Measurements from ENCODE around the gene FAM20C.
"Not testable (repeated sequence)": the region's sequence is repeated elsewhere in the genome, so short reads cannot be mapped to it uniquely, and the experiment has no call there.

FAM20C gene

DNA sequence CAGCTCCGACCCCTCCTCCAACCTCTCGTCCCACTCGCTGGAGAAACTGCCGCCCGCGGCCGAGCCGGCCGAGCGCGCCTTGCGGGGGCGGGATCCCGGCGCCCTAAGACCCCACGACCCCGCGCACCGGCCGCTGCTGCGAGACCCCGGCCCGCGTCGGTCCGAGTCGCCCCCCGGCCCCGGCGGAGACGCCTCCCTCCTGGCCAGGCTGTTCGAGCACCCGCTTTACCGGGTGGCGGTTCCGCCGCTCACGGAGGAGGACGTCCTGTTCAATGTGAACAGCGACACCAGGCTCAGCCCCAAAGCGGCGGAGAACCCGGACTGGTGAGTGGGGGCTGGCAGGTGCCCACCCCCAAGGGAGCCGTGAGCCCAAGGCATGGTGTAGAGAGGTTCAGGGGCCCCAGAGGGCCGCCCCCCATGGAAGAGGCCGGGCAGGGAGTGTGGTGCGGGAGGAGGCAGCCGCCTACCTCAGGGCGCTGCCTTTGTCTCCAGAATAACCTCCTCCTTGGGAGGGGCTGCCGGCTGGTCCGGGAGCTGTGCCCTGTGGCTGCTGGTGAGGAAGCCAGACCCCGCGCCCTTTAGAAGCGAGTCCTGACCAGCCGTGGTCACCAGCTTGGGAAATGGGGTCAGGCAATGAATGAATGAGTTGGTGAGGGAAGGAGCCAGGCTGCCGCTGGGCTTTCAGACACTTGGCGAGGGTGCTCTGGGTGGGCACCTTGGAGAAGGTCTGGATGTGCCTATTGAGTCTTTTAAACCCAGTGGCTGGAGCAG lies 1.3 kb downstream of the FAM20C start:
- no peak for DNase-seq

DNA sequence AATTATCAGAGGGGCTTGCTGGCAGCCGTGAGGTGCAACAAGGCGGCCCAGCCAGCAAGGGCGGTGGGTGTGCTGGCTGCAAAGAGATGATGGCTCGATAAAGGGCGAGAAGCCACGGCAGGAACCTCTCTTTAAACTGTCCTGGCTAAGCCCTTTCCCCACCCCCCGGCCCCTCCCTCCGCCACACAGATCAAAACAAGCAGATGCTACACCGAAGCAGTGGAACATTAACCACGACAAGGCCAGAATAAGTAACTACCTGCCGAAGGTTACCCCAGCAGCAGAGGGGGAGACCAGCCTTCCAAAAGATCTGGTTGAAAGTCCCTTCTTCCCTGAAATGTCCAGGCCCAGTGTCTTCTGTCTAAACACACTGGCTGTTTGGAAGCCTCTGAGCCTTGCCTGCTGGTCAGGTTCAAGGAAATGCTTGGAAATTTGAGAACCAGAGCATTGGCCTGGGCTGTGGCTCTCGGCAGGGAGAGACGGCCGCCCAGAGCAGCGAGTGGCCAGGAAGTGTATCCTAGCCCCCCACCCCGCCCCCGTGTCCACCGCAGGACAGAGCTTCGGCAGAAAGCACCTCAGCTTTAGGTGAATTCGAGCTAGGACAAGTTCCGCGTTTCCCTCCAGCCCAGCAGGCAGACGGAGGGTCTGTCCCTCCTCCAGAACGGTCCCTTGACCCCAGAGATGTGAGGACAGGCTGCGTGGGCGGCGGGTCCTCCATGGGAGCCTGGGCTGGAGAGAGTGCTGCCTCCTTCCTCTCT lies 2.1 kb downstream of the FAM20C start:
- no peak for DNase-seq

DNA sequence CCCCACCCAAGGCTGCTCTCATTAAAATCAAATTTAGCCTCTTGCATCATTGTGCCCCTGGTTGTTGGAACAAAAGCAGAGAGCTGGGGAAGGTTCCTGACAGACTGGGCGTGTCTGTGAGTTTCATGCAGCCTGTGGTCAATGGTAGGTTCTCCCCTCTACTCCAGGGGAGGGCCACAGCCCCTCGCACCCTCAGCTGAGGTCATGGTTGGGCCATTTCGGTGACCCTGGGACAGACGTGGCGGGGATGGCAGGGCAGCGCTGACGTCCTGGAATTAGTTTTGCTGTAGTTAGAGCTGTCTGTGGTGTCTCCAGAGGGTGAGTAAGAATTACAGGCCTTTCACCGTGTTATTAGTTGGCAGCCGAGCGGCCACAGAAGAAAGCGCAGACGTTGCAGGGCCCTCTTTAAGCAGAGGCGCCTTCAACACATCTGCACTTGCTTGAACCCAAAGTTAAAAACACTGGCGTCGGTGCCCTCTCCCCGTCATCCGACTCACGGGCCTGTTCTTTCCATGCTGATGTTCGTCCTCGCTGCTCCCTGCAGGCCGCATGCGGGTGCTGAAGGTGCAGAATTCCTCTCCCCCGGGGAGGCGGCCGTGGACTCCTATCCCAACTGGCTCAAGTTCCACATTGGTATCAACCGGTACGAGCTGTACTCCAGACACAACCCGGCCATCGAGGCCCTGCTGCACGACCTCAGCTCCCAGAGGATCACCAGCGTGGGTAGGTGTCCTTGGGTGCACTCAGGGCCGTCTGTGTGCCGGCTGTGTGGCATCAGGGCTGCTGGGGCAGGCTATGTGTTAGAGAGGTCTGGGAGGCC lies 2.8 kb downstream of the FAM20C start:
- no peak for DNase-seq

DNA sequence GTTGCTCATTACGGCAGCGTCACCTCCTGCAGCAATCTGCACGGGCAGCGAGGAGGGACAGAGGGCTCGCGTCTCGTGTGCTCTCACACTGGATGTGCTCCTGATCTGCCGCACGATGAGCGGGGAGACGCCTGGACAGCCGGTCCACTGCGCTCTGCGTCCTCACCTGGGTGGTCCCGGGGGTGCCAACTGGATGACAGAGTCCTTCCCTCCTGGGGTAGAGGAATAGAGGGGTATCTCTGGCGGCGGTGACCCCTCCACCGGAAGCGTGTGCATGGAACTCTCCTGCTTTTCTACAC lies 3.4 kb downstream of the FAM20C start:
- no peak for DNase-seq

DNA sequence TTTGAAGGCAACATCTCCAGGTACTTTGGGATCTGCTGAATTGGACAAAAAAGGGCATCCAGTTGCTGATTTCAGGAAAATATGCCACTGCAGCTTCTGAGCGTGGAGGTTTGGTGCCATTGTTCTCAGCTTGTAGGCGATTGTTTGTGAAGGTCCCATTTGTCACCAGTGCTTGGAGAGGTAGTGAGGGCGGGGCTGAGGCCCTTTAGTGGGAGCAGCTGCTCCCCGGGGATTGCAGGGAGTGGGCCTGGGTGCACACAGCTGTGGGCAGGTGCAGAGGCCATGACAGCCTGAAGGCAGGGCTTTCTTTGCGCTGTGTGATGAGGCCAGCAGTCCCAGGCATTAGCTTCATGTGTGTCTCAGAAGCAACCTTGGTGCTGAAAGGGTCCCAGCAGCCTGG lies 3.9 kb downstream of the FAM20C start:
- DNase-seq: no peak

DNA sequence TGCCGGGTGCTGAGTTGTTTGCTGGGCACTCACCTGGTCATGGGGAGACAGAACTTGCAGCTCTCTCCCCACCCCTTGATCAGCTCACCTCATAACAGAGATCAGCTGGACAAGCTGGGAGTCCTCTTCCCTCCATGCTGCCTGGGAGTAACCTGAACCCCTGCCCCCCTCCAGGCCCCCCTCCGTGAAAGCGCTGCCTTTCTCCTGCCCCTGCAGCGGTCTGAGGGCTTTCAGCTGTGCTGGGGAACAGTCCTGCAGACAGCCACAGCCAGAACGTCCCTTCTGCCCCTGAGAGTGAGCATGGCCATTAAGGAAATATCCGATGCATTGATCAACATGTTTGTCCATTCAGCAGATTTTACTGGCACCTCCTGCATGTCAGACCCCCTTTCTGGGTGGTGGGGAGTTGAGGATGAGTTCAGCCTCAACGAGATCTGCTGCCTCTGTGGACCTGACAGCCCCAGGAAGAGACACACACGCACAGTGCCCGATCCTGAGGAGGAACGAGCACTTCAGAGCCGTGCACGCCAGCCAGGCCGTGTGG lies 4.5 kb downstream of the FAM20C start:
- DNase-seq: no peak

DNA sequence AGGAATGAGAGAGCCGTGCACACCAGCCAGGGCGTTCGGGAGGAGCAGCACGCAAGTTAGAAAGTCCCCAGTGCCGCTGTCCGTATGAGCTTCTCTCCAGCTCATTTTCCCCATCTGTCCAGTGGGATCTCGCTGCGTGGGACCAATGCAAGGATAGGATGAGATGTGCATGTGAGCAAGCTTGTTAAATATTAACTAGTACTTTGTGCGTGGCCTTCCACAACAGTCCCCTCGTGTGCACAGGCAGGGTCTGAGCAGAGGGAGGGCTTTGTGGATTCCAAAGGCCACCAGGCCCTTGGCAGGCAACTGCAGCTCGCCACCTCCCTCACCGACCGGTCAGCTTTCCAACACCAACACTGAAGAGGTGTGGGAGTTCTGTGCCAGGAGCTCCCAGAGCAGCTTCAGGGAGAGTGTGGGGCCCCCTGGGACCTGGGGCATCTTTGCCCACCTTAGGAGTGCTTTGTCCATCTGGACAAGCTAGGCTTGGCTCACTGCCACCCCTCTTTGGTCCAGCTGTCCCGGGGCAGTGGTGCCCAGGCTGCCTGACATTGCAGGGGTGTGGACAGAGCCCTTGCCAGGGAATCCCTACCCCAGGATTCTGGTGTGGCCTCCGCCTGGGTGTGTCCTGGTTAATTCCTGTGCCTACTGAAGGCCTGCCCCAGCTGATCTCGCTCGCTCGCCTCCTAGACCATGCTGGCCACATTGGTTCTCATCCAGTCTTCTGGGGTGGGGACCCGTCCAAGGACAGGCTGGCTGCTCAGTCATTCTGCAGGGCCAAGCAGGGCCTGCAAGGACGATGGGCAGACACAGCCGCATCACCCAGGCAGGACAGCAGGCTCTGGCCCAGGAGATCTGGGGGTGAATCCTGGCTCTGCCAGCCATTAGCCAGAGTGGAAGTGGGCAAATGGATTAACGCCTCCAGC lies 5.3 kb downstream of the FAM20C start:
- DNase-seq: no peak

DNA sequence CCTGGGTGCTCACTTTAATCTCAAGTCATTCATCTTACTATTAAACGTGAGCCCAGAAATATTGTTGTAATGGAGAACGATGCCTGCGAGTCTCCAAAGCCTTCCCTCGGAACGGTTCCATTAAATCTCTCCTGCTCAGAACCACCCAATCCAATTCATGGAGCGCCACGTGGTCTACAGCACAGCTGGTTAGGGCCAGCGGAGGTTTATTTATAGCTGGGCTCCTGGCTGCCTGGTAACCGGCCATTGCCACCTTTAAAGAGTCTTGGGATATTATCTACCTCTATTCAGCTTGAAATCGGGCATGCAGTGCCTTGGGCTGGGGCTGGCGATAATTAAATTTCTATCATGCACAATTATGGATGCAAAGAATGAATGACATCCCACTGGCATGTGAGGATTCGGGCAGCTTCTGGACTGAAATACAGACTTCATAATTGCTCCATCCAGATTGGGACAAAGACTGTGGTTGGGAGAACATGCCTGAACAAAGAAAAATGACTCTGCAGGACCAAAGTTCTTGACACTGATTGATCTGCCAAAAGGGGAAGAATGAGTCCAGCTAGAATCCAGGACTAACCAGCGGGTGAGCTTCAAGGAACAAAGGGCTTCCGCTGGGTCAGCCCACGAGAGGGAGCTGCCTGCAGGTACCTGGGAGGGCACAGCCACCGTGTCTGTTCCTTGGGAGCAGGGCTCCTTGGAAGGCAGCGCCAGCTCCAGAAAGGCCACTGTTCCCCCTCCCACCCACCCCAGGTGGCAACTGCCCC lies 7.3 kb downstream of the FAM20C start:
- no peak for DNase-seq

DNA sequence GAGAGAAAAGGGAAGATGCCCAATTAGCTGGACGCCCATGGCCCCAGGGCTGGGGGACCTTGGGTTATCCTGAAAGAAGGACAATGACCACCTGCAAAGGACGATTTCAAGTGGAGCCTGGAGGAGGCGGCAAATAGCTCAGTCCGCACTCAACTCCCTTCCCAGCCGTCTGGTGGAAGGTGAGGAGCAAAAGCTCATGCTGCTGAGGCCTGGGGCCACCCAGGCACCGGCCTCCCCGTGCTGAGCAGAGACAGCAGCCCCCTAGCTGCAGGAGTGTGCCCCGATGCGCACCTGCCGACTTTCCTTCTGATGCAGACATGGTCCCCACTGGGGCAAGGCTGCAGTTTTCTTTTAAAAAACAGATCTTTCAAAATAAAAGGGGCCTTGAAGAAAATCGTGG lies 7.9 kb downstream of the FAM20C start:
- no peak for DNase-seq

DNA sequence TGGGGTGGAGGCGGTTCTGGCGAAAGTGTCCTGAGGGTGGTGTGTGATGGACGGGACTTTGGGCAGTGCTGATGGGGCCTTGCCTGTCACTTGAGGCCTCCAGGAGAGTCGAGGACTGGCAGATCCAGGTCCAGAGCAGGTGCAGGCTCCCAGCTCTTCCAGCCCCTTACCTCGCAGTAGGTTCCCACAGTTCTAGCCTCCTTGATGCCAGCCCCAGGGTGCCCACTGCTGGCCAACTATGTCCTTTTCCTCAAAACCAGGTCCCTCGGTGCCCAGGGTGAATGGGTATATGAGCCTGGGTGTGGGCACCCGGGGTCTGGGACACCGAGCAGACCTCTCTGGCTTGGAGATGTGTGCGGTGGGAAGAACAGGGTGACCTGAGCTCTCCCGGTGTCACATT lies 8.3 kb downstream of the FAM20C start:
- DNase-seq: no peak

DNA sequence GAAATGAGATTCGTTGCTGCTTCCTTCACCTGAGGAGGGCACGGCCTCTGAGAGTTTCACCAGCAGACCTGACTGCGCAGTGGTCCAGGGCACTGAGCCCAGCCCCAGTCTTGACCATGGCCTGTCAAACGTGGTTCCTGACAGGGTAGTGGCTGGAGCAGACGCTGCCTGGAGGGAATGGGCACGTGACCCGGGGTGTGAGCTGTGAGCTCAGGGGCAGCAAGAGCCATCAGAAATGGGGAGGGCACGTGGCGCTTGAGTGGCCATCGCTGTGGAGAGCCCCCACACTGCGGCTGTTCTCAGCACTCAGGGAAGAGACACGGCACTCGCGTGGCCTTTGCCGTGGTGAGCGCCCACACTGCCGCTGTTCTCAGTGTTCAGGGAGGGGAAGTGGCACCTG lies 12.0 kb downstream of the FAM20C start:
- DNase-seq: no peak

DNA sequence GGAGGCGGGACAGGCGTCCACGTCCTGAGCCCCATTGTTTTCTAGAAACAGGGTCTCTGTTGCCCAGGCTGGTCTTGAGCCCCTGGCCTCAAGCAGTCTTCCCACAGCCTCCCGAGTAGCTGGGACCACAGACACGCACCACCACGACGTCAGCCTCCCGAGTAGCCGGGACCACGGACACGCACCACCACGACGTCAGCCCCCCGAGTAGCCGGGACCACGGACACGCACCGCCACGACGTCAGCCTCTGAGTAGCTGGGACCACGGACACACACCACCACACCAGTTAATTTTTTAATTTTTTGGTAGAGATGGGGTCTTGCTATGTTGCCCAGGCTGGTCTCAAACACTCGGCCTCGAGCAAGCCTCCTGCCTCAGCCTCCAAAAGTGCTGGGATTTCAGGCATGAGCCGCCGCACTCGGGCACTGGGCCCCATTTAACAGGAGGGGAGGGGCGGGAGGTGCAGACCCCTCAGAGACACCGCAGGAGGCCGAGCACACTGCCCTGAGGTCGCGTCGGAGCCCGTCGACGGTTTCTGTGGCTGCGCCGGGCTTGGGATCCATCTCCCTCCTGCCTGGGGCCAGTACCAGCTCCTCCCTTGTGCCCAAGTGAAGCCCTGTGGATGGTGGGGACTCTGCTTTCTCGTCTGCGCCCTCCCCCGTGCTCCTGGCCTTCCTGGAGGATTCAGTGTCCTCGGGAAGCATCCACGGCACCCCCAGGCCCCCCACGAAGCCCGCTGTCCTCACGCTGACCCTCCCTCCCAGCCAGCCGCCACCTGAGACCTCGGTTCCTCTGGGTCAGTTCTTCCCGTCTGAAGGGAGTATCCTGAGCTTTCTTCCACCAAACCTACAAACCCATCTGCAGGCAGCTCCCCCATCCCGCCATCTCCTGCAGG lies 13.0 kb downstream of the FAM20C start:
- no peak for DNase-seq

DNA sequence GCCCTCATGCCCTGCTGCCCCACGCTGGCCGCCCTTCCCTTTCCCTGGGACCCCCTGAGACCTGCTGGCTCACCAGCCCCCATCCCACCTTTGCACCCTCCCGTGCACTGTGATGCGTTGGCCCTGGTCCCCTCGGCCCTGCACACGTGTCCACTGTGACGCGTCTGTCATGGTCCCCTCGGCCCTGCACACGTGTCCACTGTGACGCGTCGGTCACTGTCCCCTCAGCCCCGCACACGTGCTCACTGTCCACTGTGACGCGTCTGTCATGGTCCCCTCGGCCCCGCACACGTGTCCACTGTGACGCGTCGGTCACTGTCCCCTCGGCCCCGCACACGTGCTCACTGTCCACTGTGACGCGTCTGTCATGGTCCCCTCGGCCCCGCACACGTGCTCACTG lies 14.0 kb downstream of the FAM20C start:
- DNase-seq: not testable (repeated sequence)

DNA sequence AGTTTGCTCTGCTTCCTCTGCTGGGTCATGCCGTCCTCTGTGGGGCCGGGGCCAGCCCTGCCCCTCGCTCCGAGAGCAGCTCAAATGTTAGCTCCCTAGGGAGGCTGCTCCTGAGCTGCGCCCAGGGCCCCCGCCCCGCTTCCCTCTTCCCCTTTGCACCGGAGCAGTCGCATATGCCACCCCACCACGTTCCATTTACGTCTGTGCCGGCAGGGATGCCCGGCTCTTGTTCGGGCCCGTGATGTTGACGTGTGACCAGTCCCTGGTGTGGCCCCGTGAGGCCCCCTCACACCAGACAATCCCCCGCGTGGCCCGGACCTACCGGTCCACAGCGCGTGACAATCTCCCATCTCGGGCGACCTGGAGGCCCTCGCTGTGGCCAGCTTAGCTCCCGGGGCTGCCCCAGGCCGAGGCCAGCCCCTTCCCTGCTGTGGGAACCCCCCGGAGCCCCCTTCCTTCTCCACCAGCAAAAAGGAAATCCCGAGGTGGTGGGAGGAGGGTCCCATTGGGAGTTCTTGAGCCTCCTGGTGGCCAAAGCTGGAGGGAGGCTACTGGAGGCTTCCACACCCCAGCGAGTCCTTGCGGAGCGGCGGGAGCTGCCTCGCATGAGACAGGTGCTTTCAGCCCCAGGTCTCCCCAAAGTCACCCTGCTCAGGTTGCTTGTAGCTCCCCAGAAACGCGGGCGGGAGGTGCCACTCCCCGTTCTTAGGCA lies 15.2 kb downstream of the FAM20C start:
- DNase-seq: no peak

DNA sequence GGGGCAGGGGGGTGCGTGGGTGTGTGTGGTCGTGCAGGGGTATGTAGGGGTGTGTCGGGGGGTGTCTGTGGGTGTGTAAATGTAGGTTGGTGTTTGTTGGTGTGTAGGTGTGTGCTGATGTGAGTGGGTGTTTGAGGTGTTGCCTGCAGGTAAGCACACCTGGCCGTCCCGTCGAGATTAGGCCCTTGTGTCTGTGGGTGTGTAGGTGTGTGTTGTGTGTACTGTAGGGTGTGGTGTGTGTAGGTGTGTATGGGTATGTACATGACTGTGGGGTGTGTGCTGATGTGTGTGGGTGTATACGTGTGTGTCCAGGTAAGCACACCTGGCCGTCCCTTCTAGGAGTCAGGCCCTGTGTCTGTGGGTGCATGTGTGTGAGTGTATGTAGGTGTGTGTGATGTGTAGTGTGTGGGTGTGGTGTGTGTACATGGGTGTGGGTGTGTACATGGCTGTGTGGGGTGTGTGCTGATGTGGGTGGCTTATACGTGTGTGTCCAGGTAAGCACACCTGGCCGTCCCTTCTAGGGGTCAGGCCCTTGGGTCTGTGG lies 15.8 kb downstream of the FAM20C start:
- DNase-seq: no peak

DNA sequence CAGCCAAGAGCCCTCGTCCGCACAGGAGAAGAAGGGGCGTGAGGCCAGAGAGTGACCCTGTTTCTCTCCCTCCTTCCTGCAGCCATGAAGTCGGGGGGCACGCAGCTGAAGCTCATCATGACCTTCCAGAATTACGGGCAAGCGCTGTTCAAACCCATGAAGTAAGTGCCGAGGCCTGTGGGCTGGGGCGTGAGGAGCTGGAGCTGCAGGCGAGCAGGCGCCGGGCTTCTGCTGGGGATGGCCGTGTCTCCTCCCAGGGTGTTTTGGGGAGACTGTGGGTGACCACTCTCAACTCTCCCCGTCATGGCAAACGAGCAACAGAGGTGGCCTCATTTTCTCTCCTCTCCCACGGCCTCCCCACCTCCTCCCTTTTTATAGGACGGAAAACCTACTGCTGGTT lies 16.4 kb downstream of the FAM20C start:
- DNase-seq: no peak

DNA sequence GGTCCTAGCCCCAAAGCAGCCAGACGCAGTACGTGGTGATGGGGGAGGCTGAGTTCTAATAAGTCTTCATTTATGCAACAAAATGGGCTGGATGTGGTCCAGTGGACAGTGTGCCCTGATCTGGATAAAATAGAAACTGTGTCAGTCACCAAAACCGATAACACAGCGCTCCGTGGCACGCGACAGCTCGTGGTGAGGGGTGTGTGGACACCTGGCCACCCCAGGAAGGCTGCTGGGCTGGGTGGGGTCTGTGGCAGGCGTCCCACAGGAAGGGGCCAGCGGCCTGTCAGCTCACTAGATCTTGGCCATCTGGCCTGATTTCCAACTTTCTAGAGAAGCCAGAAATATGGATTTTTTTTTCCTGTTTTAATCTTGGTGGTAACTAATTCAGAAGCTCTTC lies 17.0 kb downstream of the FAM20C start:
- no peak for DNase-seq

DNA sequence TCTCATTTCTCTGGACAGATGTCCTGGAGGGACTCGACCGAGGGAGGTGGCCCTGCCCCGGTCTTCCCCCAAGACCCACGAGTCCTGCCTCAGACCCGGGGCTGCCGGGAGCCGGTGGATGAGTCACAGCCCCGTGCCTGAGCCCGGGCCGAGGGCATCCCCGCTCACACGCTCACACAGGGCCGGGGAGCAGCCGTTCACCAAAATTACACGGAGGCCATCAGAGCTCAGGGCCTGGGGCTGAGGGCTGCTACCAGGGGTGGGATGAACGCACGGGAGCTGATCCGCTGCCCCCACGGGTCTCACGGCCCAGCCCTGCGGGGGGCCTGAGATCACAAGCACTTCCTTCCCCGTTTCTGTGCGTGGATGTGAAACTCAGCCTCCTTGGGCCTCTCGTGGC lies 17.5 kb downstream of the FAM20C start:
- no peak for DNase-seq

DNA sequence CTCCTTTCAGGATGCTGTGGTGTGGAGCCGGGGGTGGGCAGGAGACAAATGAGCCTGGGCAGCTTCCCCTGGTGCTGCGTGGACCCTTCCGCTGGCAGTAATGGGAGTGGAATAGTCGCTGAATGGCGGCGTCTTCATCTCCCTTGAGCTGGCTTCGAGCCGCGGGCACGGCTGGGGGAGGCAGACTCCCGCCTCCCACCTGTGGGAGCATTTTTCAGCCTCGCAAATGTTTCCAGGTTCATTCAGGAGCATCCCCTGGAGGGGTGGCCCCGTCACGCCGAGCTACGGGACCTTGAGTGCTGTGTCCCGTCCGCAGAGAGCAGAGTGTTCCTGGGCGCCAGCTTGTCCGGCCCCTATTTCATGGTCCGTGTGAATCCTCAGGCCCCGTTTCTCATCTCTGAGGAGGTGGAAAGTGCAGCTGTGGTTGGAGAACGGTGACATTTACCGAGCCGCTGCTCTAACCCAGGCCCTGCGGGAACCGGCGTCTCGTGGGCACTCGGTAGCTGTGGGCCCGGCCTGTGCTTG lies 18.1 kb downstream of the FAM20C start:
- DNase-seq: no peak
